Neural cell (in vitro differentiated cells): ENCODE results near the gene SLC20A1. TPM values are rescaled to one million over a fixed set of nuclear protein-coding genes. Genes with fewer than 3 reads are reported as not detected.
A peak's percentile ranks its signal among the peaks of the same experiment; 100 is the strongest.

ENCODE experiments used
- H2AFZ ChIP-seq: fragments of 200-600, 300-800 bp; sonication (generic), shearing (Covaris generic); 2 replicates; pipeline ENCODE4 v1.6.0; 2014; ENCODE audit warnings: low read depth, mild to moderate bottlenecking, antibody characterized with exemption, low read length, moderate library complexity
- H3F3A ChIP-seq: fragments of 200-600 bp; shearing (Covaris generic); 2 replicates; pipeline ENCODE4 v1.6.1; 2016; ENCODE audit warnings: mild to moderate bottlenecking, moderate library complexity, mixed read lengths, antibody characterized with exemption, low read length; ENCODE audit not compliant: insufficient read depth, poor library complexity, severe bottlenecking
- H3K27ac ChIP-seq: fragments of 200-600, 300-800 bp; sonication (generic), shearing (Covaris generic); 2 replicates; pipeline ENCODE4 v1.5.1; 2014; ENCODE audit warnings: mild to moderate bottlenecking, low read length, moderate library complexity
- H3K27me3 ChIP-seq: fragments of 300-800, 200-600 bp; sonication (generic), shearing (Covaris generic); 2 replicates; pipeline ENCODE4 v1.6.0; 2014; ENCODE audit warnings: mild to moderate bottlenecking, low read depth, low read length, moderate library complexity; ENCODE audit not compliant: insufficient read depth
- H3K36me3 ChIP-seq: fragments of 300-800, 200-600 bp; sonication (generic), shearing (Covaris generic); 2 replicates; pipeline ENCODE4 v1.5.1; 2014; ENCODE audit warnings: mild to moderate bottlenecking, antibody characterized with exemption, low read length, moderate library complexity; ENCODE audit not compliant: insufficient read depth
- H3K4me2 ChIP-seq: fragments of 300-800, 200-600 bp; sonication (generic), shearing (Covaris generic); 2 replicates; pipeline ENCODE4 v1.6.0; 2014; ENCODE audit warnings: mild to moderate bottlenecking, low read length
- H3K4me3 ChIP-seq: fragments of 300-800, 200-600 bp; sonication (generic), shearing (Covaris generic); 2 replicates; pipeline ENCODE4 v1.5.1; 2014; ENCODE audit warnings: mild to moderate bottlenecking, low read length, moderate library complexity
- H3K79me2 ChIP-seq: fragments of 200-600 bp; shearing (Covaris generic); replicated peaks from 2 replicates; pipeline ENCODE4 v1.6.0; 2014; ENCODE audit warnings: mild to moderate bottlenecking, low read length, moderate library complexity; ENCODE audit not compliant: insufficient read depth
- H3K9ac ChIP-seq: fragments of 300-800, 200-600 bp; sonication (generic), shearing (Covaris generic); 2 replicates; pipeline ENCODE4 v1.6.1; 2016; ENCODE audit warnings: mild to moderate bottlenecking, low read length, mixed read lengths
- H3K9me2 ChIP-seq: fragments of 200-600 bp; shearing (Covaris generic); 2 replicates; pipeline ENCODE4 v1.6.1; 2016; ENCODE audit warnings: mild to moderate bottlenecking, low read length, mixed read lengths; ENCODE audit not compliant: insufficient read depth
- H3K9me3 ChIP-seq: fragments of 200-600, 300-800 bp; sonication (generic), shearing (Covaris generic); 2 replicates; pipeline ENCODE4 v1.6.1; 2016; ENCODE audit warnings: mild to moderate bottlenecking, mixed run types, low read length, moderate library complexity, mixed read lengths
- H4K20me1 ChIP-seq: fragments of 200-600 bp; shearing (Covaris generic); 2 replicates; pipeline ENCODE4 v1.6.1; 2016; ENCODE audit warnings: mild to moderate bottlenecking, mixed run types; ENCODE audit not compliant: insufficient read depth
- EP300 ChIP-seq: fragments of 450-650 bp; conservative IDR thresholded peaks from 2 replicates; pipeline ENCODE4 v1.6.1; 2014; ENCODE audit warnings: antibody characterized with exemption, mild to moderate bottlenecking, moderate library complexity; ENCODE audit not compliant: poor library complexity, severe bottlenecking
- EZH2 ChIP-seq: fragments of 200-600, 300-800 bp; shearing (Covaris generic), sonication (generic); IDR thresholded peaks from 2 replicates; pipeline ENCODE4 v1.6.1; 2014; ENCODE audit warnings: antibody characterized with exemption, low read length, borderline replicate concordance, mild to moderate bottlenecking; ENCODE audit not compliant: insufficient read depth, poor library complexity, severe bottlenecking
- MXI1 ChIP-seq: fragments of 450-650 bp; conservative IDR thresholded peaks from 2 replicates; pipeline ENCODE4 v1.6.1; 2014; ENCODE audit warnings: antibody characterized with exemption, mild to moderate bottlenecking; ENCODE audit not compliant: poor library complexity, severe bottlenecking
- POLR2AphosphoS5 ChIP-seq: IDR thresholded peaks from 2 replicates; pipeline ENCODE4 v1.6.1; 2012
- RAD21 ChIP-seq: fragments of 450-650 bp; conservative IDR thresholded peaks from 2 replicates; pipeline ENCODE4 v1.6.1; 2014; ENCODE audit warnings: antibody characterized with exemption, mild to moderate bottlenecking, moderate library complexity
- SMC3 ChIP-seq: fragments of 450-650 bp; conservative IDR thresholded peaks from 2 replicates; pipeline ENCODE4 v1.6.1; 2014; ENCODE audit warnings: antibody characterized with exemption, mild to moderate bottlenecking, moderate library complexity; ENCODE audit not compliant: poor library complexity
- TAF1 ChIP-seq: IDR thresholded peaks from 2 replicates; pipeline ENCODE4 v1.6.1; 2012; ENCODE audit warnings: low read depth
- polyA plus RNA-seq: library from polyadenylated mRNA; depleted of rRNA; stranded (reverse); fragments of >200 nt; gene quantifications from 2 replicates; pipeline ENCODE4 v1.2.3, GENCODE V29; 2014
- TF ChIP-seq, protein P1 (sequence below): IDR thresholded peaks from 2 replicates; pipeline ENCODE4 v1.6.1; 2012; ENCODE audit warnings: borderline replicate concordance
- TF ChIP-seq, protein P2 (sequence below): fragments of 450-650 bp; IDR thresholded peaks from 2 replicates; pipeline ENCODE4 v1.5.1; 2014; ENCODE audit warnings: antibody characterized with exemption, mild to moderate bottlenecking, moderate library complexity; ENCODE audit not compliant: poor library complexity, severe bottlenecking

SLC20A1 gene
- polyA plus RNA-seq, 1 donor from 2014 or later: 61.4 TPM

- Histone ChIP-seq H3K27ac (no peak overlapping the region), H3F3A (no peaks in the 10 kb centered on the region), H2AFZ (no peak overlapping the region), H3K79me2 (no peaks in the 10 kb centered on the region), H3K4me2 (no peak overlapping the region), H3K9me3 (no peaks in the 10 kb centered on the region), H3K9ac (no peak overlapping the region), H3K27me3 (no peaks in the 10 kb centered on the region), H3K9me2 (no peaks in the 10 kb centered on the region), H4K20me1 (no peaks in the 10 kb centered on the region), H3K4me3 (no peak overlapping the region), H3K36me3 (no peaks in the 10 kb centered on the region)
- TF ChIP-seq RAD21 (peak; percentile 46), TAF1 (no peak), MXI1 (no peak), SMC3 (peak; percentile 61), POLR2AphosphoS5 (no peak), EZH2 (no peak), EP300 (no peak)
- TF ChIP-seq, protein P1, sequence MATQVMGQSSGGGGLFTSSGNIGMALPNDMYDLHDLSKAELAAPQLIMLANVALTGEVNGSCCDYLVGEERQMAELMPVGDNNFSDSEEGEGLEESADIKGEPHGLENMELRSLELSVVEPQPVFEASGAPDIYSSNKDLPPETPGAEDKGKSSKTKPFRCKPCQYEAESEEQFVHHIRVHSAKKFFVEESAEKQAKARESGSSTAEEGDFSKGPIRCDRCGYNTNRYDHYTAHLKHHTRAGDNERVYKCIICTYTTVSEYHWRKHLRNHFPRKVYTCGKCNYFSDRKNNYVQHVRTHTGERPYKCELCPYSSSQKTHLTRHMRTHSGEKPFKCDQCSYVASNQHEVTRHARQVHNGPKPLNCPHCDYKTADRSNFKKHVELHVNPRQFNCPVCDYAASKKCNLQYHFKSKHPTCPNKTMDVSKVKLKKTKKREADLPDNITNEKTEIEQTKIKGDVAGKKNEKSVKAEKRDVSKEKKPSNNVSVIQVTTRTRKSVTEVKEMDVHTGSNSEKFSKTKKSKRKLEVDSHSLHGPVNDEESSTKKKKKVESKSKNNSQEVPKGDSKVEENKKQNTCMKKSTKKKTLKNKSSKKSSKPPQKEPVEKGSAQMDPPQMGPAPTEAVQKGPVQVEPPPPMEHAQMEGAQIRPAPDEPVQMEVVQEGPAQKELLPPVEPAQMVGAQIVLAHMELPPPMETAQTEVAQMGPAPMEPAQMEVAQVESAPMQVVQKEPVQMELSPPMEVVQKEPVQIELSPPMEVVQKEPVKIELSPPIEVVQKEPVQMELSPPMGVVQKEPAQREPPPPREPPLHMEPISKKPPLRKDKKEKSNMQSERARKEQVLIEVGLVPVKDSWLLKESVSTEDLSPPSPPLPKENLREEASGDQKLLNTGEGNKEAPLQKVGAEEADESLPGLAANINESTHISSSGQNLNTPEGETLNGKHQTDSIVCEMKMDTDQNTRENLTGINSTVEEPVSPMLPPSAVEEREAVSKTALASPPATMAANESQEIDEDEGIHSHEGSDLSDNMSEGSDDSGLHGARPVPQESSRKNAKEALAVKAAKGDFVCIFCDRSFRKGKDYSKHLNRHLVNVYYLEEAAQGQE: no peak
- TF ChIP-seq, protein P2, sequence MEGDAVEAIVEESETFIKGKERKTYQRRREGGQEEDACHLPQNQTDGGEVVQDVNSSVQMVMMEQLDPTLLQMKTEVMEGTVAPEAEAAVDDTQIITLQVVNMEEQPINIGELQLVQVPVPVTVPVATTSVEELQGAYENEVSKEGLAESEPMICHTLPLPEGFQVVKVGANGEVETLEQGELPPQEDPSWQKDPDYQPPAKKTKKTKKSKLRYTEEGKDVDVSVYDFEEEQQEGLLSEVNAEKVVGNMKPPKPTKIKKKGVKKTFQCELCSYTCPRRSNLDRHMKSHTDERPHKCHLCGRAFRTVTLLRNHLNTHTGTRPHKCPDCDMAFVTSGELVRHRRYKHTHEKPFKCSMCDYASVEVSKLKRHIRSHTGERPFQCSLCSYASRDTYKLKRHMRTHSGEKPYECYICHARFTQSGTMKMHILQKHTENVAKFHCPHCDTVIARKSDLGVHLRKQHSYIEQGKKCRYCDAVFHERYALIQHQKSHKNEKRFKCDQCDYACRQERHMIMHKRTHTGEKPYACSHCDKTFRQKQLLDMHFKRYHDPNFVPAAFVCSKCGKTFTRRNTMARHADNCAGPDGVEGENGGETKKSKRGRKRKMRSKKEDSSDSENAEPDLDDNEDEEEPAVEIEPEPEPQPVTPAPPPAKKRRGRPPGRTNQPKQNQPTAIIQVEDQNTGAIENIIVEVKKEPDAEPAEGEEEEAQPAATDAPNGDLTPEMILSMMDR: peak; percentile 56
These were observed 19.1 kb upstream of the SLC20A1 start for GRCh38 chr2:112626604-112627059.

DNA sequence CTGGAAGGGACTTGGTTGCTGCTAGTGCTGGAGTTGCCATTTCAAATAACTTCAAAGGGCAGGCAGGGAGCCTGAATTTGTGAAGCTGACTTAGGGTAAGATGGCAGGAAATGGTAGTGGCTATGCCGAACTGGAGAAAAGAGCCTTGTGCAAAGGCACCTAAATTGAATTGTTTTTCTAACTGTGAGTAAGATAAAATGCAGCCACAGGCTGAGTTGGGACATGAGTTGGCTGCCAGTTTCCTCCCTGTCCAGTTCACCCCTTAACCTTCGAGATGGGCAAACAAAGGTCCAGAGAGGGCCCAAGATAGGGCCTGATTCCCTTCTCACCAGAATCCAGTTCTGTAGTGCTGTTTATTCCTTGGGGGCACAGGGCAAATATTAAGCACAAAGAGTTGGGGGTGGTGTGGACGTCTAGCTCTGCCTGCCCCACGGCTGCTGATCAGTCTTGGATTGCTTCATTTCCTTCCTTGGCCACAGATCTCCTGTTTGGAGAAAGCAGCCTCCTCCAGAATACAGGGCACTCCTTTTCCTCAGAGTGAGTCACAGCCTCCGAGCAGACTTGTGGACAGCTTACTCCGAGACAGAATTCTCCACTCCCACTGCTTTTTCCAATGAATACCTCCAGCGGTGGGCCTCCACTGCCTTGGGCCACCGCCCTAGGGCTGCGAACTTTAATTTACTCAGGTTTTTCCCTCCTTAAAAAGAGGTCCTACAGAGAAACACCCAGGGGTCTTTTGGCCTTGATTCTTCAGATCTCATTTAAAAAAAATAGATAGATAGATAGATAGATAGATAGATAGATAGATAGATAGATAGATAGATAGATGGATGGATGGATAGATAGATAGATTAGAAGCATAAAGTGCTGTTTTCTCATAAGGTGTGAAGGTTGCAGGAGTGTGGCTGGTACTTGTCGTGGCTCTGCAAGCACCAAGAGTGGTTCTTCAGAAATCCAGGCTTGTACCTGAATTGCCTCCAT lies 18.4 kb upstream of the SLC20A1 start:
- Histone ChIP-seq H4K20me1 (no peaks in the 10 kb centered on the region), H3K27ac (no peak overlapping the region), H3K4me2 (no peak overlapping the region), H3F3A (no peaks in the 10 kb centered on the region), H3K9ac (no peak overlapping the region), H3K27me3 (no peaks in the 10 kb centered on the region), H2AFZ (no peak overlapping the region), H3K79me2 (no peaks in the 10 kb centered on the region), H3K9me3 (no peaks in the 10 kb centered on the region), H3K9me2 (no peaks in the 10 kb centered on the region), H3K36me3 (no peaks in the 10 kb centered on the region), H3K4me3 (no peak overlapping the region)
- TF ChIP-seq SMC3 (no peak), TAF1 (no peak), POLR2AphosphoS5 (no peak), EZH2 (no peak), EP300 (no peak), MXI1 (no peak), RAD21 (no peak)
- TF ChIP-seq, protein P2: no peak
- TF ChIP-seq, protein P1: no peak
